ENCODE data around the gene TRPM6.

TRPM6 gene

GRCh38 chr9:74760031-74760700 is 127.6 kb downstream of the TRPM6 start:
- Histone ChIP-seq H3K9me3 (ENCODE audit: severe bottlenecking) (no peaks in the 10 kb centered on the region), H3K4me1 (ENCODE audit: insufficient read depth, poor library complexity, severe bottlenecking) (peaks cover 13% of the 10 kb centered on the region), H3K4me3 (ENCODE audit: severe bottlenecking) (no peak overlapping the region), H3K27ac (ENCODE audit: poor library complexity, severe bottlenecking) (peak overlapping the region; percentile 39), H3K36me3 (ENCODE audit: low read depth) (no peaks in the 10 kb centered on the region), H3K27me3 (ENCODE audit: insufficient read depth, poor library complexity, severe bottlenecking) (no peaks in the 10 kb centered on the region)
- DNase-seq (ENCODE audit: low spot score) (no peak), ATAC-seq (ENCODE audit: low read depth) (peak; percentile 96)
- no peak for TF ChIP-seq CTCF (IDR thresholded peaks at IDR 0.05; ENCODE audit: poor library complexity, severe bottlenecking)

GRCh38 chr9:74755999-74756398 is 131.7 kb downstream of the TRPM6 start:
- H3K4me3 ChIP-seq (ENCODE audit: severe bottlenecking) = no peak overlapping the region
- no peaks in the 10 kb centered on the region for H3K9me3 ChIP-seq (ENCODE audit: severe bottlenecking)
- DNase-seq (ENCODE audit: low spot score) (no peak), ATAC-seq (ENCODE audit: low read depth) (no peak)
- no peaks in the 10 kb centered on the region for H3K36me3 ChIP-seq (ENCODE audit: low read depth)
- peaks cover 13% of the 10 kb centered on the region for H3K4me1 ChIP-seq (ENCODE audit: insufficient read depth, poor library complexity, severe bottlenecking)
- no peak overlapping the region for H3K27ac ChIP-seq (ENCODE audit: poor library complexity, severe bottlenecking)
- no peak for TF ChIP-seq CTCF (IDR thresholded peaks at IDR 0.05; ENCODE audit: poor library complexity, severe bottlenecking)
- no peaks in the 10 kb centered on the region for H3K27me3 ChIP-seq (ENCODE audit: insufficient read depth, poor library complexity, severe bottlenecking)

GRCh38 chr9:74755355-74755754 is 132.4 kb downstream of the TRPM6 start:
- Histone ChIP-seq H3K4me3 (ENCODE audit: severe bottlenecking) (no peak overlapping the region), H3K9me3 (ENCODE audit: severe bottlenecking) (no peaks in the 10 kb centered on the region), H3K27me3 (ENCODE audit: insufficient read depth, poor library complexity, severe bottlenecking) (no peaks in the 10 kb centered on the region), H3K27ac (ENCODE audit: poor library complexity, severe bottlenecking) (no peak overlapping the region), H3K4me1 (ENCODE audit: insufficient read depth, poor library complexity, severe bottlenecking) (peaks cover 6% of the 10 kb centered on the region), H3K36me3 (ENCODE audit: low read depth) (no peaks in the 10 kb centered on the region)
- no peak for TF ChIP-seq CTCF (IDR thresholded peaks at IDR 0.05; ENCODE audit: poor library complexity, severe bottlenecking)
- DNase-seq (ENCODE audit: low spot score) (no peak), ATAC-seq (ENCODE audit: low read depth) (no peak)

- no peak for DNase-seq (ENCODE audit: low spot score)
- no peaks in the 10 kb centered on the region for H3K4me1 ChIP-seq (ENCODE audit: insufficient read depth, poor library complexity, severe bottlenecking)
- no peaks in the 10 kb centered on the region for H3K36me3 ChIP-seq (ENCODE audit: low read depth)
- no peaks in the 10 kb centered on the region for H3K9me3 ChIP-seq (ENCODE audit: severe bottlenecking)
- no peak for TF ChIP-seq CTCF (IDR thresholded peaks at IDR 0.05; ENCODE audit: poor library complexity, severe bottlenecking)
- no peak for ATAC-seq (ENCODE audit: low read depth)
- H3K27me3 ChIP-seq (ENCODE audit: insufficient read depth, poor library complexity, severe bottlenecking) = no peaks in the 10 kb centered on the region
- H3K27ac ChIP-seq (ENCODE audit: poor library complexity, severe bottlenecking) = no peak overlapping the region
- H3K4me3 ChIP-seq (ENCODE audit: severe bottlenecking) = no peak overlapping the region
Observed at GRCh38 chr9:74753650-74754049, 134.1 kb downstream of the TRPM6 start.

GRCh38 chr9:74748966-74749365 is 138.8 kb downstream of the TRPM6 start:
- DNase-seq (ENCODE audit: low spot score) = no peak
- no peak for TF ChIP-seq CTCF (IDR thresholded peaks at IDR 0.05; ENCODE audit: poor library complexity, severe bottlenecking)
- ATAC-seq (ENCODE audit: low read depth) = no peak

More at GRCh38 chr9:74748966-74749365, 138.8 kb downstream of the TRPM6 start:
- no peaks in the 10 kb centered on the region for H3K36me3 ChIP-seq (ENCODE audit: low read depth)
- H3K27ac ChIP-seq (ENCODE audit: poor library complexity, severe bottlenecking) = no peak overlapping the region
- H3K9me3 ChIP-seq (ENCODE audit: severe bottlenecking) = no peaks in the 10 kb centered on the region
- no peak overlapping the region for H3K4me3 ChIP-seq (ENCODE audit: severe bottlenecking)
- no peaks in the 10 kb centered on the region for H3K4me1 ChIP-seq (ENCODE audit: insufficient read depth, poor library complexity, severe bottlenecking)
- H3K27me3 ChIP-seq (ENCODE audit: insufficient read depth, poor library complexity, severe bottlenecking) = no peaks in the 10 kb centered on the region

All from RWPE2 (cell line).